WTC11 (cell line): Measurements from ENCODE around the gene NXT1. TPM values are rescaled to one million over a fixed set of nuclear protein-coding genes. Genes with fewer than 3 reads are reported as not detected.

Source experiments
- ATAC-seq: fragments of 200-7000 bp; cut with Tn5 transposase; 2 replicates; pipeline ENCODE4 v1.10.0; 2021; ENCODE audit warnings: mild to moderate bottlenecking, moderate library complexity
- CTCF ChIA-PET: fragments of 300-600 bp; sonication (Branson Sonifier 250); formaldehyde crosslinking; loops from one replicate; lab custom pipeline; 2021; ENCODE audit warnings: antibody characterized with exemption; lab: Charles Lee
- POLR2A ChIA-PET: fragments of 350-600 bp; sonication (Branson Sonifier 250); formaldehyde crosslinking; loops from one replicate; lab custom pipeline; 2021; ENCODE audit warnings: antibody characterized with exemption; lab: Charles Lee
- DNase-seq: peaks from one replicate; pipeline ENCODE4 v3.0.0; 2021; ENCODE audit warnings: low spot score
- H3K27ac Mint-ChIP-seq: 2 replicates; pipeline ENCODE4 v1.8.0; 2021; ENCODE audit warnings: mixed read lengths
- H3K27me3 Mint-ChIP-seq: 2 replicates; pipeline ENCODE4 v1.8.0; 2021; ENCODE audit warnings: low read depth, mild to moderate bottlenecking, moderate library complexity, mixed read lengths
- H3K36me3 Mint-ChIP-seq: 2 replicates; pipeline ENCODE4 v1.8.0; 2021; ENCODE audit warnings: mixed read lengths
- H3K4me1 Mint-ChIP-seq: 2 replicates; pipeline ENCODE4 v1.8.0; 2022; ENCODE audit warnings: mixed read lengths
- H3K4me3 Mint-ChIP-seq: 2 replicates; pipeline ENCODE4 v1.8.0; 2021; ENCODE audit warnings: mild to moderate bottlenecking, moderate library complexity, mixed read lengths
- H3K9me3 Mint-ChIP-seq: 2 replicates; pipeline ENCODE4 v1.8.0; 2021; ENCODE audit warnings: mixed read lengths
- ATF1 ChIP-seq: sonication (generic); formaldehyde crosslinking; IDR thresholded peaks from 2 replicates; pipeline ENCODE4 v1.8.1; 2023; ENCODE audit warnings: mild to moderate bottlenecking, moderate library complexity, missing genetic modification reagents
- CBFB ChIP-seq: sonication (generic); formaldehyde crosslinking; IDR thresholded peaks from 2 replicates; pipeline ENCODE4 v1.8.1; 2022; ENCODE audit warnings: mild to moderate bottlenecking, low read depth, missing genetic modification reagents
- EMX1 ChIP-seq: fragments of 250-450 bp; sonication (Bioruptor Pico); IDR thresholded peaks from 2 replicates; pipeline ENCODE4 v1.8.0; 2021; ENCODE audit warnings: mild to moderate bottlenecking
- ESRRA ChIP-seq: sonication (generic); formaldehyde crosslinking; IDR thresholded peaks from 2 replicates; pipeline ENCODE4 v1.8.1; 2022; ENCODE audit warnings: mild to moderate bottlenecking, missing genetic modification reagents, borderline replicate concordance
- ETV6 ChIP-seq: sonication (generic); formaldehyde crosslinking; IDR thresholded peaks from 2 replicates; pipeline ENCODE4 v1.8.1; 2022; ENCODE audit warnings: mild to moderate bottlenecking, missing genetic modification reagents
- GABPB1 ChIP-seq: sonication (generic); formaldehyde crosslinking; IDR thresholded peaks from 2 replicates; pipeline ENCODE4 v1.8.1; 2023; ENCODE audit warnings: mild to moderate bottlenecking, missing genetic modification reagents
- HMGA2 ChIP-seq: fragments of 250-450 bp; sonication (Bioruptor Pico); IDR thresholded peaks from 2 replicates; pipeline ENCODE4 v1.4.0; 2021; ENCODE audit warnings: mild to moderate bottlenecking, moderate library complexity
- IRF2 ChIP-seq: sonication (generic); formaldehyde crosslinking; IDR thresholded peaks from 2 replicates; pipeline ENCODE4 v1.8.0; 2022; ENCODE audit warnings: low read depth, missing genetic modification reagents, borderline replicate concordance
- JUN ChIP-seq: sonication (generic); formaldehyde crosslinking; IDR thresholded peaks from 2 replicates; pipeline ENCODE4 v1.8.0; 2023; ENCODE audit warnings: mild to moderate bottlenecking, missing genetic modification reagents
- MXD4 ChIP-seq: fragments of 250-450 bp; sonication (Bioruptor Pico); IDR thresholded peaks from 2 replicates; pipeline ENCODE4 v1.8.0; 2021; ENCODE audit warnings: mild to moderate bottlenecking, moderate library complexity, borderline replicate concordance
- TCF7 ChIP-seq: sonication (generic); formaldehyde crosslinking; IDR thresholded peaks from 2 replicates; pipeline ENCODE4 v1.8.0; 2022; ENCODE audit warnings: mild to moderate bottlenecking, low read depth, missing genetic modification reagents, moderate library complexity
- TP53 ChIP-seq: sonication (generic); formaldehyde crosslinking; IDR thresholded peaks from 2 replicates; pipeline ENCODE4 v1.8.1; 2023; ENCODE audit warnings: mild to moderate bottlenecking, missing genetic modification reagents
- ZBTB21 ChIP-seq: sonication (generic); formaldehyde crosslinking; IDR thresholded peaks from 2 replicates; pipeline ENCODE4 v1.8.1; 2023; ENCODE audit warnings: mild to moderate bottlenecking, missing genetic modification reagents, borderline replicate concordance
- ZNF121 ChIP-seq: sonication (generic); formaldehyde crosslinking; IDR thresholded peaks from 2 replicates; pipeline ENCODE4 v1.8.0; 2023; ENCODE audit warnings: missing genetic modification reagents
- ZNF232 ChIP-seq: sonication (generic); formaldehyde crosslinking; IDR thresholded peaks from 2 replicates; pipeline ENCODE4 v1.8.0; 2022; ENCODE audit warnings: mild to moderate bottlenecking, missing genetic modification reagents
- ZNF396 ChIP-seq: fragments of 250-450 bp; sonication (Bioruptor Pico); IDR thresholded peaks from 2 replicates; pipeline ENCODE4 v1.8.0; 2021; ENCODE audit warnings: mild to moderate bottlenecking, moderate library complexity, borderline replicate concordance
- ZNF671 ChIP-seq: fragments of 250-450 bp; sonication (Bioruptor Pico); IDR thresholded peaks from 2 replicates; pipeline ENCODE4 v1.8.0; 2021; ENCODE audit warnings: mild to moderate bottlenecking
- total RNA-seq: library from RNA; stranded (reverse); gene quantifications from 3 replicates; pipeline ENCODE4 v1.2.3, GENCODE V29; 2021
- TF ChIP-seq, protein P1 (sequence below): sonication (generic); formaldehyde crosslinking; IDR thresholded peaks from 2 replicates; pipeline ENCODE4 v1.8.0; 2022; ENCODE audit warnings: mild to moderate bottlenecking, missing genetic modification reagents
- TF ChIP-seq, protein P2 (sequence below): sonication (generic); formaldehyde crosslinking; IDR thresholded peaks from 2 replicates; pipeline ENCODE4 v1.8.1; 2022; ENCODE audit warnings: mild to moderate bottlenecking, moderate library complexity, missing genetic modification reagents
- TF ChIP-seq, protein P3 (sequence below): sonication (generic); formaldehyde crosslinking; IDR thresholded peaks from 2 replicates; pipeline ENCODE4 v1.8.0; 2023; ENCODE audit warnings: missing genetic modification reagents, mild to moderate bottlenecking, borderline replicate concordance

The NXT1 gene
- total RNA-seq, 1 experiment from 2014 or later, result 18.8 TPM

DNA sequence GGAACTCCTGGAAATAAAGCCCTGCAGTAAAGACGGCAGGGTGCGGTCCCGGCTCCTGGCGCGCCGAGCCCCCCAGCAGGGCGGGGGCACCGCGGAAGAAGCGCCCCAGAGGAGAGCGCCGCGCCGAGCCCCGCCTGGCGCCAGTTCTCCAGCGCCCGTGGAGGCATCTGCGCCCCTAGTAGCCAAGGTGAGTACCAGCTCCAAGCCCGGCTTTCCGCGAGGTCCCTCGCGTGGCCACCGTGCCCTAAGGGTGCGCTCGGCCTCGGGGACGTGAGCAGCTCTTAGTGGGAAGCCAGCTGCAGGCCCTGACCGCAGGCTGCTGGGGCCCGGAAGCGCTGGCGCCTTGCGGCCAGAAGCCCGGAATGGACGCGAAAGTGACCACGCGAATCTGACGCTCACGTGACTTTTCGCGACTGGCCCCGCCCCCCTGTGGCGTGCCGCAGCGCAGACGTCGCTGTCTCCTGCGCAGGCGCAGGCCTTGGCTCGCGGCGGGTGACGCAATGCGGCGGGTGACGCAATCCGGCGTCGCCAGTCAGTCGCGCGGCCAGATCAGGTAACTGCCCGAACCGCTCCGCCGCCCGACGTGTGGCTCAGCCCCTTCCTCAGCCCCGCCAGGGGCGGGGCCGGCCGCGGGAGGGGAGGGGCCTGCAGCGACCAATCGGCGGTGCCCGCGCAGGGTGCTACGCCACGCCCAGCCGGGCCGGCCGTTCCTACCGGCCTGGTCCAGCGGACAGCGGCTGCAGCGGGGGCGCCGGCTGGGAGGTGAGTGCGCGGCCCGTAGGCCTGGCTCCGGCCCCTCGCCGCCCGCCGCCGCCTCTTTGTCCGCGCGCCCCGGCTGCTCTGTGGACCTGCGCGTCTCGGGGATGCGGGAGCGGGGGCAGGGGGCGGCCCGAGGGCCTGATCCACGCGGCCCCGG, 11.1 kb downstream of the NXT1 start, which contains the start of gene GZF1 (continued):
- TF ChIP-seq EMX1 (CRISPR knock-in tag), result no peak
- no peak for TF ChIP-seq ATF1
- TF ChIP-seq MXD4 (CRISPR knock-in tag), result no peak
- TF ChIP-seq ZBTB21 (CRISPR knock-in tag), result peak; percentile 98
- peak; percentile 89 for TF ChIP-seq ETV6 (CRISPR knock-in tag)
- TF ChIP-seq, protein P1, sequence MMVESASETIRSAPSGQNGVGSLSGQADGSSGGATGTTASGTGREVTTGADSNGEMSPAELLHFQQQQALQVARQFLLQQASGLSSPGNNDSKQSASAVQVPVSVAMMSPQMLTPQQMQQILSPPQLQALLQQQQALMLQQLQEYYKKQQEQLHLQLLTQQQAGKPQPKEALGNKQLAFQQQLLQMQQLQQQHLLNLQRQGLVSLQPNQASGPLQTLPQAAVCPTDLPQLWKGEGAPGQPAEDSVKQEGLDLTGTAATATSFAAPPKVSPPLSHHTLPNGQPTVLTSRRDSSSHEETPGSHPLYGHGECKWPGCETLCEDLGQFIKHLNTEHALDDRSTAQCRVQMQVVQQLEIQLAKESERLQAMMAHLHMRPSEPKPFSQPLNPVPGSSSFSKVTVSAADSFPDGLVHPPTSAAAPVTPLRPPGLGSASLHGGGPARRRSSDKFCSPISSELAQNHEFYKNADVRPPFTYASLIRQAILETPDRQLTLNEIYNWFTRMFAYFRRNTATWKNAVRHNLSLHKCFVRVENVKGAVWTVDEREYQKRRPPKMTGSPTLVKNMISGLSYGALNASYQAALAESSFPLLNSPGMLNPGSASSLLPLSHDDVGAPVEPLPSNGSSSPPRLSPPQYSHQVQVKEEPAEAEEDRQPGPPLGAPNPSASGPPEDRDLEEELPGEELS, result peak; percentile 83
- no peak for TF ChIP-seq JUN
- TF ChIP-seq TP53, result peak; percentile 52; the same call in 1 of the 2 replicates
- TF ChIP-seq CBFB (CRISPR knock-in tag), result peak; percentile 83; the same call in 1 of the 2 replicates
- peak; percentile 100 for TF ChIP-seq GABPB1 (CRISPR knock-in tag)
- 0 out of 2 replicates have a peak, but pooled peaks have one; percentile 21 for TF ChIP-seq ZNF121 (CRISPR knock-in tag)
- TF ChIP-seq HMGA2 (CRISPR knock-in tag), result no peak
- TF ChIP-seq ZNF396 (CRISPR knock-in tag), result no peak

DNA sequence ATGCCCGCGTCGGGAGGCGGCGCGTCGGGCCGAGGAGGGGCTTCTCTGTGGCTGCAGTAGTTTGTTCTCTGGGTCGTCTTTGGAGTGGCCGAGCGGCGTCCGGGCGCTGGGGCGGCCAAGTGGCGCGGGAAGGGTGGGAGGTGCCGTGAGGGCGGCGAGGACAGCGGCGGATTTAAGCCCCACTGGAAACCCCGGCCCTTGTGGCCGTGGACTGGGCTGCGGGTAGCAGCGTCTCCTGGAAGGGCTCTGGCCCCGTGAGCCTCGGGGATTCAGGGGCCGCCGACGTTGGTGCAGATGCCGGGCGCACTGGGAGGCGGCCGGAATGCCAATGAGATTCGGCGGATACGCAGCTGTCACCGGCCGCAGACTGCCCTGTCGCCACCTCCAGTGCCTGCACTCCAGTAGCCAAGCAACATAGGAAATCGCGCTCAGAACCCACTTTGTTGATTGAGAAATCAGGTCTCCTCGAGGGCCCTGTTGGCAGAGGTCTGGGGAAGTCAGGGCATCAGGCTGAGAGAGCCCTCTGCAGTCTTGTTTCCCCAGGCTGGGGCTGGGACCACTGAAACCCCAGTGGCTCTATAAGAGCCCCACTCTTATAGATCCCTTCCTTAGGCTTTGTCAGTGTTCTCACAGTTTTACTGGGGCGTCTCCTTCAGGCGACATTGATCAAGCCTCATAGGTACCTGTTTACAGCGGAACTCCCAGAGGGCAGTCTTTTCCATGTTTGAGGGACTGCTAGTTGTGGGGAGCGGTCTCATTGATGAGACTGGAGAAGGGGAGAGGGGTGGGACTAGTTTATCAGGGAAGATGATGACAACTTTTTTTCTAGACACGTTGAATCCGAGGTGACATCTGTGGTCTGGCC, 12.0 kb downstream of the NXT1 start:
- TF ChIP-seq ESRRA (CRISPR knock-in tag) (0 out of 2 replicates have a peak, but pooled peaks have one; percentile 41), TCF7 (CRISPR knock-in tag) (no peak)
- TF ChIP-seq, all 79 proteins: peak for 1
- H3K4me3 Mint-ChIP-seq, result peak overlapping the region; percentile 88
- H3K36me3 Mint-ChIP-seq, result peaks cover 14% of the 10 kb centered on the region
- ChIA-PET POLR2A (interaction anchor here (0.6 to 0.7 kb wide), 2 partner anchors 13 to 59 kb away, joined by 3 to 4 read pairs; partner anchors contain the start of genes NAPB and NXT1), CTCF (no interaction called here)
- H3K27me3 Mint-ChIP-seq, result no peaks in the 10 kb centered on the region
- peak; percentile 35 for DNase-seq
- no peaks in the 10 kb centered on the region for H3K9me3 Mint-ChIP-seq
- H3K4me1 Mint-ChIP-seq, result peaks cover 27% of the 10 kb centered on the region
- peak overlapping the region; percentile 76 for H3K27ac Mint-ChIP-seq
- ATAC-seq, result peak; percentile 0; the same call in 1 of the 2 replicates

DNA sequence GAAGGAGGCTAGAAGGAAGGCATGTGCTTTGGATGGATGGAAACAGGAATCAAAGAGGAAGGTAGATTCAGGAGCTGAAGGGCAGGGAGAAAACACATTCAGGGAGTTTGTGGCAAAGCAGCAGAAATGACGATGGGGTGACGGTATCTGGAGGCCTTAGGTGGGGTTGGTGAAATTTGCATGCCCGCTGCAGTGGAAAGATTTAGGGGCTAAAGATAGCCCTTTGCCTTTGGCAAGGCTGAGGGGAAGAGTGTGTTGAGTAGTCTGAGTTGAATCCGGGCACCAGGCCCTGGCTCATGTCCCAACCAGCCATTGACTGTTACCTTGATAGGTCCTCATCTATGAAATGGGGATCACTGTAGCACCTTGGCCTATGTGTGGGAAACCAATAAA, 12.7 kb downstream of the NXT1 start:
- H3K36me3 Mint-ChIP-seq, result peaks cover 14% of the 10 kb centered on the region
- H3K4me3 Mint-ChIP-seq, result peak overlapping the region; percentile 88
- TF ChIP-seq ZNF232 (CRISPR knock-in tag) (no peak), CBFB (CRISPR knock-in tag) (no peak), ZNF121 (CRISPR knock-in tag) (no peak), ZBTB21 (CRISPR knock-in tag) (no peak), IRF2 (CRISPR knock-in tag) (no peak), ZNF671 (CRISPR knock-in tag) (no peak)
- TF ChIP-seq, protein P2, sequence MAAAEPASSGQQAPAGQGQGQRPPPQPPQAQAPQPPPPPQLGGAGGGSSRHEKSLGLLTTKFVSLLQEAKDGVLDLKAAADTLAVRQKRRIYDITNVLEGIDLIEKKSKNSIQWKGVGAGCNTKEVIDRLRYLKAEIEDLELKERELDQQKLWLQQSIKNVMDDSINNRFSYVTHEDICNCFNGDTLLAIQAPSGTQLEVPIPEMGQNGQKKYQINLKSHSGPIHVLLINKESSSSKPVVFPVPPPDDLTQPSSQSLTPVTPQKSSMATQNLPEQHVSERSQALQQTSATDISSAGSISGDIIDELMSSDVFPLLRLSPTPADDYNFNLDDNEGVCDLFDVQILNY, result no peak
- TF ChIP-seq, protein P1, result no peak
- TF ChIP-seq, protein P3, sequence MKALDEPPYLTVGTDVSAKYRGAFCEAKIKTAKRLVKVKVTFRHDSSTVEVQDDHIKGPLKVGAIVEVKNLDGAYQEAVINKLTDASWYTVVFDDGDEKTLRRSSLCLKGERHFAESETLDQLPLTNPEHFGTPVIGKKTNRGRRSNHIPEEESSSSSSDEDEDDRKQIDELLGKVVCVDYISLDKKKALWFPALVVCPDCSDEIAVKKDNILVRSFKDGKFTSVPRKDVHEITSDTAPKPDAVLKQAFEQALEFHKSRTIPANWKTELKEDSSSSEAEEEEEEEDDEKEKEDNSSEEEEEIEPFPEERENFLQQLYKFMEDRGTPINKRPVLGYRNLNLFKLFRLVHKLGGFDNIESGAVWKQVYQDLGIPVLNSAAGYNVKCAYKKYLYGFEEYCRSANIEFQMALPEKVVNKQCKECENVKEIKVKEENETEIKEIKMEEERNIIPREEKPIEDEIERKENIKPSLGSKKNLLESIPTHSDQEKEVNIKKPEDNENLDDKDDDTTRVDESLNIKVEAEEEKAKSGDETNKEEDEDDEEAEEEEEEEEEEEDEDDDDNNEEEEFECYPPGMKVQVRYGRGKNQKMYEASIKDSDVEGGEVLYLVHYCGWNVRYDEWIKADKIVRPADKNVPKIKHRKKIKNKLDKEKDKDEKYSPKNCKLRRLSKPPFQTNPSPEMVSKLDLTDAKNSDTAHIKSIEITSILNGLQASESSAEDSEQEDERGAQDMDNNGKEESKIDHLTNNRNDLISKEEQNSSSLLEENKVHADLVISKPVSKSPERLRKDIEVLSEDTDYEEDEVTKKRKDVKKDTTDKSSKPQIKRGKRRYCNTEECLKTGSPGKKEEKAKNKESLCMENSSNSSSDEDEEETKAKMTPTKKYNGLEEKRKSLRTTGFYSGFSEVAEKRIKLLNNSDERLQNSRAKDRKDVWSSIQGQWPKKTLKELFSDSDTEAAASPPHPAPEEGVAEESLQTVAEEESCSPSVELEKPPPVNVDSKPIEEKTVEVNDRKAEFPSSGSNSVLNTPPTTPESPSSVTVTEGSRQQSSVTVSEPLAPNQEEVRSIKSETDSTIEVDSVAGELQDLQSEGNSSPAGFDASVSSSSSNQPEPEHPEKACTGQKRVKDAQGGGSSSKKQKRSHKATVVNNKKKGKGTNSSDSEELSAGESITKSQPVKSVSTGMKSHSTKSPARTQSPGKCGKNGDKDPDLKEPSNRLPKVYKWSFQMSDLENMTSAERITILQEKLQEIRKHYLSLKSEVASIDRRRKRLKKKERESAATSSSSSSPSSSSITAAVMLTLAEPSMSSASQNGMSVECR (CRISPR knock-in tag), result no peak
- peaks cover 27% of the 10 kb centered on the region for H3K4me1 Mint-ChIP-seq
- no peak for DNase-seq
- ChIA-PET CTCF (no interaction called here), POLR2A (interaction anchor here (0.7 kb wide), 1 partner anchor 58 kb away, joined by 3 read pairs; the partner anchor contains the start of gene NAPB)
- peak overlapping the region; percentile 30; the same call in 1 of the 2 replicates for H3K27ac Mint-ChIP-seq
- ATAC-seq, result no peak
- H3K27me3 Mint-ChIP-seq, result no peaks in the 10 kb centered on the region
- no peaks in the 10 kb centered on the region for H3K9me3 Mint-ChIP-seq
